Frontal cortex (tissue), 4 donors: ENCODE measurements around the gene RBFOX2. TPM values are rescaled to one million over a fixed set of nuclear protein-coding genes. Genes with fewer than 3 reads are reported as not detected.
"Not testable (repeated sequence)": the region's sequence is repeated elsewhere in the genome, so short reads cannot be mapped to it uniquely, and the experiment has no call there.

Source experiments
- DNase-seq, 2 donors: peaks; one replicate each; pipeline ENCODE4 v3.0.0; 2012; ENCODE audit warnings: low spot score in 2 of 2
- FAIRE-seq: peaks from 2 replicates; lab custom pipeline; 2012; peaks lifted over from hg19 to GRCh38; lab: Jason Lieb, UNC
- total RNA-seq: library from RNA; depleted of rRNA; stranded (reverse); fragments of >200 nt; gene quantifications from one replicate; pipeline ENCODE4 v1.2.3, GENCODE V29; 2014
- donor health status: control.
- donor health status: control.
- donor health status: control.

RBFOX2 gene
- 390 TPM for total RNA-seq

GRCh38 chr22:36028646-36029405, at the start of gene RBFOX2:
RBFOX2 (minus strand) TSS chr22:36028824; CDS start chr22:36028425, 399 bp downstream.
- FAIRE-seq = no peak
- DNase-seq = peak; percentile 95 to 97

- no peak for FAIRE-seq
- DNase-seq = no peak
Observed at GRCh38 chr22:36077271-36077670, 48.6 kb upstream of the RBFOX2 start.

- no peak for DNase-seq
- FAIRE-seq = no peak
Observed at GRCh38 chr22:36075724-36076123, 47.1 kb upstream of the RBFOX2 start.

GRCh38 chr22:36075230-36075629, 46.6 kb upstream of the RBFOX2 start:
- DNase-seq (no peak), FAIRE-seq (no peak)

- no peak for FAIRE-seq
- DNase-seq = no peak
Observed at GRCh38 chr22:36073476-36073875, 44.9 kb upstream of the RBFOX2 start.

GRCh38 chr22:36070645-36071044, 42.0 kb upstream of the RBFOX2 start:
- DNase-seq, FAIRE-seq: not testable (repeated sequence)

- no peak for DNase-seq
- FAIRE-seq = no peak
Observed at GRCh38 chr22:36069368-36069767, 40.7 kb upstream of the RBFOX2 start.

GRCh38 chr22:36068776-36069344, 40.2 kb upstream of the RBFOX2 start:
- DNase-seq = no peak
- no peak for FAIRE-seq

GRCh38 chr22:36067235-36067558, 38.6 kb upstream of the RBFOX2 start:
- no peak for DNase-seq
- FAIRE-seq = no peak

GRCh38 chr22:36065775-36066544, 37.3 kb upstream of the RBFOX2 start:
- no peak for FAIRE-seq

GRCh38 chr22:36065462-36065774, 36.8 kb upstream of the RBFOX2 start:
- FAIRE-seq = no peak
- DNase-seq = no peak

More at GRCh38 chr22:36065775-36066544, 37.3 kb upstream of the RBFOX2 start:
- peak; percentile 70 to 82 for DNase-seq

- DNase-seq = no peak
- FAIRE-seq = no peak
Observed at GRCh38 chr22:36064358-36064757, 35.7 kb upstream of the RBFOX2 start.

GRCh38 chr22:36056980-36057379, 28.4 kb upstream of the RBFOX2 start:
- FAIRE-seq = no peak
- no peak for DNase-seq

- no peak for DNase-seq
- FAIRE-seq = no peak
Observed at GRCh38 chr22:36055376-36056295, 27.0 kb upstream of the RBFOX2 start.

- FAIRE-seq, DNase-seq: not testable (repeated sequence)
Observed at GRCh38 chr22:36054446-36054845, 25.8 kb upstream of the RBFOX2 start.

- FAIRE-seq = no peak
- no peak for DNase-seq
Observed at GRCh38 chr22:36053242-36054147, 24.9 kb upstream of the RBFOX2 start.

GRCh38 chr22:36052505-36052941, 23.9 kb upstream of the RBFOX2 start:
- FAIRE-seq (no peak), DNase-seq (no peak)

- DNase-seq (no peak), FAIRE-seq (no peak)
Observed at GRCh38 chr22:36049678-36049997, 21.0 kb upstream of the RBFOX2 start.
